NCI-H1048 (cell line): ENCODE results near the gene TMEM135.
"Not testable (repeated sequence)": the region's sequence is repeated elsewhere in the genome, so short reads cannot be mapped to it uniquely, and the experiment has no call there.

Experiments used
- DNase-seq: peaks from one replicate; lab custom pipeline; 2025; lab: John Stamatoyannopoulos, UW

Gene TMEM135

DNA sequence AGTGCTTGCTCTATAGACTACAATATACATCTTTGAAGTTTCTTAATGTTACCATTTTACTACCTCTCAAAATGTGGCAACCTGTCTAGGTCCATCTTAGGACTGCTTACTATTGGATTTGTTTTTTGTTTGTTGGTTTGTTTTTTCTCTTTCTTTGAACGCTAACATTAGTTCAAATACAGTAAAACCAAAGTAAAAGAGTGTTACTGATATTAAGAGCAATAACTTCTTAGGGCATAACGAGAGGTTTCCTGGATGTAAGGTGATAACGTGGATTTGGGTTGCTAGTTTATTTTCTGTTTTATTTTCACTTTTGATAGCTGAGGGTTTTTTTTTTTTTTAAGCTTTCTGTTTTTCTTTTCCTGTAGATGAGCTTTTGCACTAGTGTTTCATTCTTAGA lies 43.6 kb downstream of the TMEM135 start:
- DNase-seq = no peak

DNA sequence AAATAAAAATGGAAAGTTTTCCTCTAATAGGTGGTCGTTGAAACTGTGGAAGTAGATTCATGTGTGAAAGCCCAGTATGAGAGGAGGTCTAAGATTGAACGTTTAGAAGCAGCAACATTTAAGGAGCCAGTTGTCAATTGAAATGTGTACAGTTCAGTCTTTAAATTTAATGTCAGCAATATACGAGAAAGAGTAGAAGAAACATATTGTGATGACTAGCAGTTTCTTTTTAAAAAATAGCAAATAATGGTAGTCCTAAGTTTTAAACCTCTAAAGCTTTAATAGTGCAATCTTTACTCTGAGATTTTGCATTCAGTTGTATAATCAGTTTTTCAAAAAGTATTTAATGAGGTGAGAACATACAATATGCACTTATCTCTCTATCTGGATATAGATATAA lies 44.9 kb downstream of the TMEM135 start:
- DNase-seq = no peak

DNA sequence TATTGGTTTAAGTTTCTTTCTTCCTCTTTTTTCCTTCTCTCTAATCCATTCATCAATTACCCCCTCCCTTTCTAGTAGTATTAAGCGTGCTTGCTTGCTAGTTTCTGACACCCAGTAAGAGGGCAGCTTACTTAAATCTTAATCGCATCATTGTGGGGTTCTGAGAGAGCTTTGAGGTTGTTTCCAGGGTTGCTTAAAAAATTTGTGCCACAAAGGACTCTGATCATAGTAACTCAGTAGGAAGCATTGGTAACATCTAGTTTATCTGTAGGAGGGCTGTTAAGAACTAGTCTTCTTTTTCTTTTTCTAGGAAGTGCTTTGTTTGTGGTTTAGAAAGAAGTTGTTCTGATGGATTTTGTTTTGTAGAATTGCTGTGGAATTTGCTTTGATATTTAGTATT lies 45.3 kb downstream of the TMEM135 start:
- DNase-seq = no peak

DNA sequence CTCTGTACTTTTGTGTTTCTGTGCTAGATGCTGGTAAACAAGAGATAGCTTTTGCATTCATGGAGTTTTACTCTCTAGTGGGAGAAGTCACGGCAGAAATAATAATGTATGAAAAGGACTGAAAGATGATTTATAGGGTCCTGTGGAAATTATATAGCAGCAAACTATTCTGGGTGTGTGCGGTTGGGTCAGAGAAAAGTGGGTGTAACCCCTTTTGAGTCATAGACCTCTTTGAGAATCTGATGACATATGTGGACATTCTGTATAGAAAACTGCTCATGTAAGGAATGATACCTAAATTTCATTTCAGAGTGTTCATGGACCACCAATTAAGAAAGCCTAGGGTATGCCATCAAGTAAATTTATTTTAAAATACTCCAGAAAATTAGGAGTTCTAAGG lies 54.4 kb downstream of the TMEM135 start:
- DNase-seq = no peak

DNA sequence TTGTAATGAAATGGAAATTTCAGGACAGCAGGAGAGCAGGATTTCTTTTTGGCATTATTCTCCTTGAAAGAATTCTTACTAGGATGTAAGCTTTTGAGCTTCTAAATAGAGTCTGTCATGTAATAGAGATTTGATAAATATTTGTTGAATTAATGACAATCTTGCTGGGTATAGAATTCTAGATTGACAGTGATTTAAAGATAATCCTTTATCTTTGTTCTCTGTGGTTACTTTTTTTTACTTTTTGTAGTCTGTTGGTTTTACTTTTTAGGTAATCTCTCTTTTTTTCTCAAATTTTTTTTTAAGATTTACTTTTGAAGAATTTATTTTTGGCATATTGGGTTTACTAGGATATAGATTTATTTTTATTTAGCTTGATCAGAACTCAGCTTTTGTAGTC lies 54.8 kb downstream of the TMEM135 start:
- no peak for DNase-seq

DNA sequence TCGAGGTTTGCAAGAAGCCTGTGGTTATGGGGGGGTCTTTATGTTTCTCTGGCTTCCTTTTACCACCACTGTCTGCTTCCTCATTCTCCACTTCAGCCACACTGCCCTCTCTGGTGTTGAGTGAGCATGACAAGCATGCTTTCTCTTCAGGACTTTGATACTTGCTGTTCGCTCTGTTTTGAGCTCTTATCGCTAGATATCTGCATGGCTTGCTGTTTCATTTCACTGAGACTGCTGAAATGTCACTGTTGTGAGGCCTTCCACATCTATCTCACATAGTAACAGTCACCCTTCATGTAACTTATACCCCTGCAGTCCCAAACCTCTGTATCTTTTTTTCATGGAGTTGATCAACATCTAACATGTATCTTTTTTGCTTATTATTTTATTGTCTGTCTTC lies 59.8 kb downstream of the TMEM135 start:
- peak; percentile 3 for DNase-seq

DNA sequence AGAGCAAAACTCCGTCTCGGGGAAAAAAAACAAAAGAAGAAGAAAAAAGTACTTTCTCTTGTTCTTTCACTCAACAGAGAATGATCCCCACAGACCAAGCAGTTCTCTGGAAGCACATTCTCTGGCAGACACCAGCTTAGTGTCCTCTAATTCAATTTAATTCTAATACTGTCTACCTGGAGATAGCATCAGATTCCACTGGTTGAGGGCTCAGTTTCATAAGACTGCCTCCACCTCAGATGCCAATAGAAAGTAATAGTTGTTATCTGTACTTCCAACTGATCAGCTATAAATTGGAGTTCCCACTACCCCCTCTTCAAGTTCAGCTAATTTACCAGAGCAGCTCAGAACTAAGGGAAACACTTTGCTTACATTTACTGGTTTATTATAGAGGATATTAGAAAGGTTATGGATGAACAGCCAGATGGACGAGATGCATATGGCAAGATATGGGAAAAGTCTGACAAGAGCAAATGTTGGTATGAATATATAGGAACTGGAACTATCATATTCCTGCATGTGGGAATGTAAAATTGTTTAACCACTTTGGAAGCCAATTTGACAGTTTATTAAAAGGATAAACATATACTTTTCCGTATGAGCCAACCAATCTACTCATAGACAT lies 64.3 kb downstream of the TMEM135 start:
- no peak for DNase-seq

DNA sequence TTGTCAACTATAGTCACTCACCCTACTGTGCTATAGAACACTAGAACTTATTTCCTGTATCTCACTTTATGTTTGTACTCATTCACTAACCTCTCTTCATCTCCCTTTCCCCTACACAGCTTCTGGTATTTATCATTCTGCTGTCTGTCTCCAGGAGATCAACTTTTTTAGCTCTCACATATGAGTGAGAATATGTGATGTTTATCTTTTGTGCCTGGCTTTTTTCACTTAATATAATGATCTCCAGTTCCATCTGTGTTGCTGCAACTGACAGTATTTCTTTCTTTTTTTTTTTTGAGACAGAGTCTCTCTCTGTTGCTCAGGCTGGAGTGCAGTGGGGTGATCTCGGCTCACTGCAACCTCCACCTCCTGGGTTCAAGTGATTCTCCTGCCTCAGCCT lies 68.1 kb downstream of the TMEM135 start:
- DNase-seq = not testable (repeated sequence)

DNA sequence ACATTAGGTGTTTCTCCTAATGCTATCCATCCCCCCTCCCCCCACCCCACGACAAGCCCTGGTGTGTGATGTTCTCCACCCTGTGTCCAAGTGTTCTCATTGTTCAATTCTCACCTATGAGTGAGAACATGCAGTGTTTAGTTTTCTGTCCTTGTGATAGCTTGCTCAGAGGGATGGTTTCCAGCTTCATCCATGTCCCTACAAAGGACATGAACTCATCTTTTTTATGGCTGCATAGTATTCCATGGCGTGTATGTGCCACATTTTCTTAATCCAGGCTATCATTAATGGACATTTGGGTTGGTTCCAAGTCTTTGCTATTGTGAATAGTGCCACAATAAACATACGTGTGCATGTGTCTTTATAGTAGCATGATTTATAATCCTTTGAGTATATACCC lies 69.6 kb downstream of the TMEM135 start:
- not testable (repeated sequence) for DNase-seq

DNA sequence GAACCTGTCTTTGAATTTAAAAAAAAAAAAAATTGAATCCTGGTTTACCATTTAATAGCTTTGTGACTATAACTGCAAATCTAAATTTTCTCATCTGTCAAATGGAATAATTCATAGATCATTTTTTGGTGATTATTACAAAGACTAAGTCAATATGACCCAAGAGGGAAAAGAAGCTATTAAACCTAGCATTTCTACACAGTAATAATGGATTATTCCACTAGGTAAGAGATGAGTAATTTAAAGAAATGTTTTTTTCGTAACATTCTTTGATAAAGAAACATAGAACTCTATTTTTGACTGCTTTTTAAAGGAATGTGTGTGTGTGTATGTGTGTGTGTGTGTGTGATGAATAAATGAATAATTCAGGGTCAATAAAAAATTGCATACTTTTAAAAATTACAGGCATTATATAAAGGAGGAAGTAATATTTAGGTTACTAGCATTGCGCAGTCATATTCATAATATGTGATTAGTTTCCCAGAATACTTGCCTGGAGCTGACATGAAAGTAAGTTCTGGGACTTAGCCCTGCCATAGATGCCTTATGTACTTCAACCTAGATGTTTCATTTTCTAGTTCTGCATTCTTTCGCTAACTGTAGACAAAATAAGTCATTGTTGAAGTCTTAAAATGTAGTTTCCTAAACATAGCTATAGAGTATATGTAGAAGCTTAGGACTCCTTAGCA lies 72.9 kb downstream of the TMEM135 start:
- no peak for DNase-seq

DNA sequence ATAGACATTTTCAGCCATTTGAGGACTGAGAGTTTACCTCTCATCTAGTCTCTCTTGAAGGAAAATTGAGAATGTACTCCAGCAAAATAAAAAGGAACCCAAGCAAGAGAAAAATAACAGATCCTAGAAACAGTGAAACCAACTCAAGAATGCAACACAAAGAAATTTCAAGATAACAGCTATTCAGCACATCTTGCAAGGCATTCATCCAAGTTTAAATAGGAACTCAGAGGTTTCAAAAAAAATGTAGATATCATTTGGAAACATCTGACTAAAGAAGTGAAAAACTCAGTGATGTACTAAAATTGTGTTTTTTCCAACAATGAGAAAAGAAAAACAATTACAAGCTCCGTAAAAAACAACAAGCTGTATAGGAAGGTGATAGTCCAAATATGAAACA lies 76.4 kb downstream of the TMEM135 start:
- no peak for DNase-seq

DNA sequence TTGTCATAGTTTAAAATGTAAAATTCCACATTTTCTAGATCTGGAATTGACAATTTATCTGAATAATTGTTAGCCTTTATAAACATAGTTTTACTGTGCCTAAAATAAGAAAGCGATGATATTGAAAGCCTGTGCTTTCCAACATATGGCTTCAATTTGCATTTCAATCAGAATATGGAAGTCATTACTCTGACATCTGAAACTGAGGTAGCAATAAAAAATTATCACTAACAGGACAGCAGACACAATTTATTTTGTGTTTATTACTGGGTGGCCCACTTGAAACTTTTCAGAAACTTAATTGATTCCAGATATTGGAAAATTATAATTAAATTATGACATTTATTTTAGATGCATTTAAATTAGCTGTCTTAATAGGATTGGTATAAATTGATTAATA lies 78.5 kb downstream of the TMEM135 start:
- DNase-seq = no peak

DNA sequence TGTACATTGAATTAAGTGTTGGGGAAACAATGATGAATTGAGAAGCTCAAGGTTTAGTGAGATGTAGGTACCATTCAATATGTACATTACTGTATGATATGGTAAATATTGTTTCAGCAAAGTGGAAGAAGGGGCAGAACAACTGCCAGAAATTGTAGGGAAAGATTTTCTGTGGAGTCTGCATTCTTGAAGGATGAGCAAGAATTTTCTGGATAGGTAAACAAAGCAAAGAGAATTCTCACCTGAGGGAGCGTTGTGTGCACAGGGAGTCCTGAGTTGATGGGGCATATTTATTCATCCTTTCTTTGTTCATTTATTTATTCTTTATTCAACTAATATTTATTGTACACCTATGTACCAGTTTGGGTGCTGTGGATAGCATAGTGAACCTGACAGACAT lies 83.2 kb downstream of the TMEM135 start:
- no peak for DNase-seq

DNA sequence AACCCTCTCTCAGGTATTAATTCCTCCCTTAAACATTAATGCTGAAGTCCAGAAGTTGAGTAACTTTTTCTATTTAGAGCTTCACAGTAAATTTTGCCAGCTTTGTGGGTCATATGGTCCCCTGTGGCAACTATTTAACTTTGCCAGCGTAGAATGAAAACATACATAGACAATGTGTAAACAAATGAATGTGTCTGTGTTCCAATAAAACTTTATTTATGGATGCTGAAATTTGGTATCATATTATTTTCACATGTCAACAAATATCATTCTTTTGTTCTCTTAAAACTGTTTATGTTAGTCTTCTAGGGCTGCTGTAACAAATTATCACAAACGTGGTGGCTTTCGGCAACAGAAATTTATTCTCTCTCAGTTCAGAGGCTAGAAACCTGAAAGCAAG lies 85.1 kb downstream of the TMEM135 start:
- no peak for DNase-seq

DNA sequence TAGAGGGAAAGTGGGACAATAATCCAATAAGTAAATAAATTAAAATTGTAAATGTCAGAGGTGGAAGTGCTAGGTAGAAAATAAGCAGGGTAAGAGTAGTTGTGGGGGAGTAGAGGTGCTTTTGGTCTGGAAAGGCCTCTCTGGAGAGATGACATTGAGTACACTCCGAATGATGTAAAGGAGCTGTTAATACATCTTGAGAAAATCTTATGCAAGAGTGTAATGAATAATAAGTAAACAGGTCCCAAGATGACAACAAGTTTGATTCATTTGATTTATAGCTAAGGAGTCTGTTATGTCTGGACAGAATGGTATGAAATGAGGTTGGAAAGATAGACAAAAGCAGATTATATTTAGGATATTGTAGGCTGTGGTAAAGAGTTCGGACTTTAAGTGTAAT lies 87.5 kb downstream of the TMEM135 start:
- no peak for DNase-seq

DNA sequence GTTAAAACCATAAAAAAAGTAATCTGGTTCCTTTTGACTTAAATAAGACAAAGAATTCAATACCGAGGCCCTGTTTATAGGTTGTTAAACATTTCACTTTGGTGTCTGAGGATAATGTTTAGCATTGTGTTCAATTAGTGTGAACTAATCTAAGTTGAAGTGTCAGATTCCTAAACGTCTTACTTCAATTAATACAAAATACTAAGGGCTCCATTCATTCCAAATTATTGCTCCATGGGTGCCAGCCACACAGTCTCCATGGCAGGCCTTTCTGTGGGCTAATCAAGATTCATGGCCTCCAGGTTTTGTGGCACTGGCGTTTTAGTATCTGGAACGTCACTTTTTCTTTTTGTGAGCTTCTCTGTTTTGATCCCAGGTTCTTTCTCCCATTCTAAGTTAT lies 89.4 kb downstream of the TMEM135 start:
- DNase-seq = no peak

DNA sequence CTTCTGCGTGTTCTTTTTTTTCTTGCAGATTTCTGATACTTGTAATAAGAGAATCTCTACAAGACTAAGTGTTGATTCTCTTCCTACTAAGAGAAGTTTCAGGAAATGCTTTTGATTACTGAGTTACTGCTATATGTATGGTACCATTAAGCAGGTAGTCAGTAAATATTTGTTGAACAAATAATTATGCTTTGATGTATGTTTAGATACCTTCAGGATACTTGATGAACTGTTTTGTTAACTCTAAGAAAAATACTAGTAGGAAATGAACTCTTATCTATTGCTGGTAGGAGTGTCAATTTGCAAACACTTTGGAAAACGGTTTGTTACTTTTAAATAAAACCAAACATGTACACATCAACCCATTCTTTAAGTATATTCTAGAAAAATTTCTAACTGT lies 90.6 kb downstream of the TMEM135 start:
- no peak for DNase-seq

DNA sequence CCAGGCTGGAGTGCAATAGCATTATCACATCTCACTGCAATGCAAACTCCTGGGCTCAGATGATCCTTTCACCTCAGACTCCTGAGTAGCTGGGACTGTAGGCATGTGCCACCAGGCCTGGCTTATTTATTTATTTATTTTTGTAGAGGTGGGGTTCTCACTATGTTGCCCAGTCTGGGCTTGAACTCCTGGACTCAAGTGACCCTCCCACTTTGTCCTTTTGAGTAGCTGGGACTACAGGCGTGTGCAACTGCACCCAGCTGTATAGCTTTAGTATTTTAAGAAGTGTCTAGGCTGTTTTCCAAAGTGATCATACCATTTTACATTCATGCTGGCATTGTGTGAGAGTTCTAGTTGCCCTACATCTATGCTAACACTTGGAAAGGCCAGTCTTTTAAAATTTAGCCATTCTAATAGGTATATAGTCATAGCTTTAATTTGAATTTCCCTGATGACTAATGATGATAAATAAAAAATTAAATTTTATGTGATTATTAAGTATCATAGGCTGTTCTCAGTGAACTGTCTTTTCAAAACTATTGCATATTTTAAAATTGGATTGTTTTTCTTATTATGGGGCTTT lies 96.9 kb downstream of the TMEM135 start:
- DNase-seq = no peak

DNA sequence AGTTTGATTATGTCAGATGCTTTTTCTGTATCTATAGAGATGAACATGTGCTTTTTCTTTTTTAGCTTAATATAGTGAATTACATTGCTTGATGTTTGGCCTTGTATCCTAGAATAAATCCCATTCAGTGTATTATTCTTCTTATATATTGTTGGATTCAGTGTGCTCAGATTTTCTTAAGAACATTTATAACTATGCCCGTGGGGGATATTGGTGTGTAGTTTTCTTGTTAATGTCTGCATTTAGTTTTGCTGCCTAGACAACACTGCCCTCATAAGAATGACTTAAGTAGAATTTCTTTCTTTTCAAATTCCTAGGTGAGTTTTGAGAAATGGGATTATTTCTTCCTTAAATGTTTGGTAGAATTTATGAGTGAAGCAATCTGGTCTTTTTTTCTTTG lies 98.5 kb downstream of the TMEM135 start:
- no peak for DNase-seq

DNA sequence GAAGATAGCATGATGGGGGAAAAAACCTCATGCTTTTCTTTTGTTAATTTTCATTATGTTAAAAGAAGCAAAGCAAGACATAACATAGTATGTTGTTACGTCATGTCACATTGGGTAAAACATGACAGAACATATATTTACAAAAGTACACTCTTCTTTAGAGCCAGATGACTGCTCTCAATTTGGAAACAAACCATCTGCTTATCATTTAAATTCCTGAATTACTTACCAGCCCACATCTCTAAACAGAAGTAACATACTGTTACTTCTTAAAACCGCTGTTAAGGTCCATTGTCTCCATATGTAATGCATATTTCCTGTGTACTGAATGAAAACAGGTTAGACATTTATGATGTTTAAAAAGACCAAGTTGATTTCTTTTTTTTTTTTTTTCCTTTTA lies 100.0 kb downstream of the TMEM135 start:
- no peak for DNase-seq

DNA sequence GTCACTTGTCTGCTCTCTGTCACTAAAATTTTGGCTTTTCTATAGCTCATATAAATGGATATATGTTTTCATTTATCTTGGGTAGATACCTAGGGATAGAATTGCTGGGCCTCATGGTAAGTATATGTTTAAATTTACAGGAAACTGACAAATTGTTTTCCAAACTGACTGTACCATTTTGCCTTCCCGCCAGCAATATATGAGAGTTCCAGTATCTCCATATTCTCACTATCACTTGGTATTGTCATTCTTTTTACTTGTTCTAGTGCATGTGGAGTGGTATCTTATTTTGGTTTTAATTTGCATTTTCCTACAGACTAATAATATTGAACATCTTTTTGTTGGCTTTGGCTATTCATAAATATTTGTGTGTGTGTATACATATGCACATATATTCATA lies 101.7 kb downstream of the TMEM135 start:
- no peak for DNase-seq

DNA sequence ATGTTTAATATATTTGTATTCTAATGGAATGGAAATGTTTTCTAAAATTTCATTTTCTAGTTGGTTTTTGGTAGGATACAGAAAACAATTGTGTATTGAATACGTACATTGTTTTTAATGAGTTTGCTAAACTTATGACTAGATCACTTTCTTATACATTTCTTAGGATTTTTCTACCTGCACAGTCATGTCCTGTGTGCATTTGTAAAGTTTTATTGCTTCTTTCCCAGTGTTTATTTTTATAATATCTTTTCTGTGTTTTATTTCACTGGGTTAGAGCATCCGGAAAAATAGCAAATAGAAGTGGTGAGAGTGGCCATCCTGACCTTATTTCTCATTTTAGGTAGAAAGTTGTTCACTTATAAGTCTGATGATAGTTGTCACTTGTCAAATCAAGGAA lies 103.6 kb downstream of the TMEM135 start:
- no peak for DNase-seq

DNA sequence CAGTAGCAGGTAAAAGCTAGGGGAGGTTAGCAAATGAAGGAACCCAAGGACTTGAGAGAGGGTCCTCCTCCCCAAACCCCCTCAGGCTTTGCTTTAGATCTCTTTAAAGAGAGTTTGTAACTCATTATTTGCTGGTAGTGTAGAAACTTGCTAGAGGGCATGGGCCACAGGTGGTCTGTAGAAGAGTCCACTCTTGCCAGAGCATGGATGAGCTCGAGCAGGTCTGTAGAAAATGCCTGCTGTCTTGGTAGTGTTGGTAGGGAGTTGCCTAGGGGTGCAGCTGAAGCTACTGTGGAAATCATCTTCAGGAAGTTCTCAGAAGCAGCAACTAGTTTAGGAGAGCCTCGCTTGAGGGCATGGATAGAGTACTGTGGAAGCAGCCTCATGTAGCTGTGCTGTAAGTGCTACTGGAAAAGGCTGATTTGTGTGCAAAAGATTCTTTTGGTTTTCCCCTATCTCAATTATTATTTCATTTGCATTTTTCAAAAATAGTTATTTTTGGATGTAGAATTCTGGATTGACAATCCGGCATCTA lies 104.3 kb downstream of the TMEM135 start:
- DNase-seq = no peak

DNA sequence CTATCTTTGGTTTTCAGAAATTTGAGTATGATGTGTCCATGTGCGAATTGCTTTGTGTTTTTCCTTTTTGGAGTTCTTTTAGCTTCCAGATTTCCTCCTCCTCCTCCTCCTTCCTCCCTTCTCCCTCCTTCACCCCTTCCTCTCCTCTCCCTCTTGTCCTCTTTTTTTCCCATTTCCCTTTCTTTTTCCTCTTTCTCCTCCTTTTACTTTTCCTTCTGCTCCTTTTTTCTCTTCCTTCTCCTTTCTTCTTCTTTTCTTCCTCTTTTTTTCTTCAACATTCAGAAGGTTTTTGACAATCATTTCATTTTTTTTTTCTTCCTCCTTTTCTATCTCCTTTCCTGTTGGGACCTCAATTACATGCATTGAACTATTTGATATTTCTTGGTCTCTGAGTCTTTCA lies 104.9 kb downstream of the TMEM135 start:
- DNase-seq = no peak
